Activated CD8-positive, alpha-beta memory T cell treated with anti-CD3 and anti-CD28 coated beads, Interleukin-2, amount 10 ng/mL, durations not matched to agents 7 days and 5 days (primary cell): ENCODE data around the gene PARP1. TPM values are rescaled to one million over a fixed set of nuclear protein-coding genes. Genes with fewer than 3 reads are reported as not detected.

Source experiments
- ATAC-seq: fragments of 150-1000 bp; cut with Tn5 transposase; one replicate; pipeline ENCODE4 v1.10.0; 2021; ENCODE audit warnings: moderate library complexity
- CTCF ChIA-PET: fragments of 350-600 bp; sonication (Branson Sonifier 250); formaldehyde crosslinking; loops from one replicate; lab custom pipeline; 2021; ENCODE audit warnings: antibody characterized with exemption; lab: Charles Lee
- DNase-seq: peaks from one replicate; pipeline ENCODE4 v3.0.0-alpha.2; 2020
- H3K27ac Mint-ChIP-seq: one replicate; pipeline ENCODE4 v1.8.0; 2021; ENCODE audit warnings: mild to moderate bottlenecking, mixed read lengths
- H3K27me3 Mint-ChIP-seq: one replicate; pipeline ENCODE4 v1.8.0; 2021; ENCODE audit warnings: mixed read lengths
- H3K36me3 Mint-ChIP-seq: one replicate; pipeline ENCODE4 v1.8.0; 2021; ENCODE audit warnings: mild to moderate bottlenecking, mixed read lengths
- H3K4me1 Mint-ChIP-seq: one replicate; pipeline ENCODE4 v1.8.0; 2021; ENCODE audit warnings: mixed read lengths
- H3K4me3 Mint-ChIP-seq: one replicate; pipeline ENCODE4 v1.8.0; 2021; ENCODE audit warnings: mild to moderate bottlenecking, moderate library complexity, mixed read lengths
- H3K9me3 Mint-ChIP-seq: one replicate; pipeline ENCODE4 v1.8.0; 2022; ENCODE audit warnings: low read depth, mixed read lengths
- total RNA-seq, 2 experiments: library from RNA; stranded (reverse); gene quantifications; one replicate each; pipeline ENCODE4 v1.2.3, GENCODE V29; 2021

Gene PARP1
- total RNA-seq, 2 experiments from 2014 or later, result 185 to 207 TPM

DNA sequence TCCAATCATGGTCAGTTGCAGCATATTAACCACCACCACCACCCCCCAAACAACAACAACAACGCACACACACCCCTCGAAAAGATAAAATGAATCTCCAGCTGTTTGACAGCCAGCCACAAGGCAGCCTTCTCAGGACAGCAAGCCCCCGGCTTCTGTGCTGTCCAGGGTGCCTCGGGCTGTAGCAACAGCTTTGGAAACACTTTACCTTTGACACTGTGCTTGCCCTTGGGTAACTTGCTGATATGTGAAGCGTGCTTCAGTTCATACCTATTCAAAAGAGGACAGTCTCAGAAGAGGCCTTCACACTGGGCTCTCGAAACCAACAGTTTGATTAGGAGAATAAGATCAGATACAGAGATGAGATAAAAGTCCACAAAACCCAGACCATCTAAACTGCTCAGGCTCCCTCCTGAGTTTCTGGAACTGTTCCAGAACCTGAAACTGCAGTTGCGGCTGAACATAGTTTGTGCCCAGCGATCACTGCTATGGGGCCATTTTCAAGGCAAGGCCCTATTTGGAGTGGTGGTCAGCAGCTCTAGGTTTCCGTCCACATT, 44.9 kb downstream of the PARP1 start:
- Mint-ChIP-seq H3K27ac (no peak overlapping the region), H3K36me3 (peaks cover 67% of the 10 kb centered on the region), H3K9me3 (no peaks in the 10 kb centered on the region), H3K27me3 (no peaks in the 10 kb centered on the region), H3K4me1 (no peaks in the 10 kb centered on the region), H3K4me3 (no peak overlapping the region)
- no peak for DNase-seq
- ATAC-seq, result no peak
- CTCF ChIA-PET, result interaction anchor here (1.3 kb wide), 1 partner anchor 30 kb away, joined by 5 read pairs; no protein-coding TSS in a partner anchor

GRCh38 chr1:226362361-226362760, 45.5 kb downstream of the PARP1 start:
- no peaks in the 10 kb centered on the region for H3K4me1 Mint-ChIP-seq
- no peaks in the 10 kb centered on the region for H3K9me3 Mint-ChIP-seq
- peaks cover 61% of the 10 kb centered on the region for H3K36me3 Mint-ChIP-seq
- no peak overlapping the region for H3K4me3 Mint-ChIP-seq
- ATAC-seq (no peak), DNase-seq (no peak)
- no peaks in the 10 kb centered on the region for H3K27me3 Mint-ChIP-seq
- H3K27ac Mint-ChIP-seq, result no peak overlapping the region
- CTCF ChIA-PET, result interaction anchor here (0.8 kb wide), 1 partner anchor 29 kb away, joined by 3 read pairs; no protein-coding TSS in a partner anchor

DNA sequence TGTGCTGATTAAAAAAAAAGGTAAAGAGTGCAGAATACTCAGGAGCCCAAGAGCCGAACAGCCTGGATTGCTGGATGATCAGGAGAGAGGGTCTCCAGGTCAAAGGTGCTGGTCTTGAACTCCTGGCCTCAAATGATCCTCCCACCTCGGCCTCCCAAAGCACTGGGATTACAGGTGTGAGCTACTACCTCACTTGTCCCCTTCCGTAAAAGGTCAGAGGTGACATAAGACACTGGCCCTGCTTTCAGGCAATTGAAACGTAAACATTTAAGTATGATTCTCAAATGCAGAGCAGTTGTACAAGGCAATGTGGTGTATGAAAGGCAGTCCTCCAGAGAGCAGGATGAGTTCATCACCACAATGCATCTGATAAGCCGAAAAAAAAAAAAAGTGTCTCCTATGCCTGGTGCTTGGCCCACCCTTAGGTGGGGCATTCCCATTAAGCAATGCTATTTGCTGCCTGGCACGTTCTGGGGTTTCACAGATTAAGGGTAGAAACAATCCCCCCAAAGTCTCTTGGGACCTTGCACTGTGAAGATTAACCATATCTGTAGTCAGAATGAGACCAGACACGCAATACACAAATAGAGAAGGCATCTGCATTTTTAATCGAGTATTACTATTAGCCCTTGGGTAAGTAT, 47.7 kb downstream of the PARP1 start:
- Mint-ChIP-seq H3K36me3 (peaks cover 48% of the 10 kb centered on the region), H3K27me3 (no peaks in the 10 kb centered on the region), H3K27ac (no peak overlapping the region), H3K9me3 (no peaks in the 10 kb centered on the region), H3K4me1 (no peaks in the 10 kb centered on the region), H3K4me3 (no peak overlapping the region)
- CTCF ChIA-PET, result interaction anchor here (1.0 to 1.7 kb wide), 2 partner anchors 27 to 235 kb away, joined by 3 to 4 read pairs; no protein-coding TSS in a partner anchor
- ATAC-seq (no peak), DNase-seq (no peak)

DNA sequence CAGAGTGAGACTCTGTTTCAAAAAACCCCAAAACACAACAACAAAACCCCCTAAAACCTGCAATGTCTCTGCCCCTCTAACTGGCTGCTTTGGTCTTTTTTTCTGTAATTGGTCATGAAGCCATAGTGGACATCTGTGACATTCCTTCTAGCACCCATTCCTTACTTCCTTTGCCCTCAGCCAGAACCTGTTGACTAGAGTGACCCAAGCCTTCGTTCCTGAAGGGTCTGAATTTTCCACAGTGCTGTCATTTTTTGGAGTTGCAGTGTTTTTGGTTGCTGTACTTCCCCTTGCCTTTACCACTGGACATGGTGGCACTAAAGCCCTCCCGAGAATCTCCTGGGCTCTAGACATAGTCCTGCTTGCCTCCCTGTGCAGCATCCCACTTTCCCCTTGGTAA, 50.5 kb downstream of the PARP1 start:
- no peak for ATAC-seq
- no peak overlapping the region for H3K27ac Mint-ChIP-seq
- H3K27me3 Mint-ChIP-seq, result no peaks in the 10 kb centered on the region
- no peak overlapping the region for H3K4me3 Mint-ChIP-seq
- no peaks in the 10 kb centered on the region for H3K4me1 Mint-ChIP-seq
- DNase-seq, result no peak
- peaks cover 26% of the 10 kb centered on the region for H3K36me3 Mint-ChIP-seq
- CTCF ChIA-PET, result no interaction called here
- H3K9me3 Mint-ChIP-seq, result no peaks in the 10 kb centered on the region

GRCh38 chr1:226355669-226356551, 52.0 kb downstream of the PARP1 start:
- no peaks in the 10 kb centered on the region for H3K27me3 Mint-ChIP-seq
- CTCF ChIA-PET, result no interaction called here
- H3K4me1 Mint-ChIP-seq, result no peaks in the 10 kb centered on the region
- H3K36me3 Mint-ChIP-seq, result peaks cover 15% of the 10 kb centered on the region
- no peaks in the 10 kb centered on the region for H3K9me3 Mint-ChIP-seq
- no peak overlapping the region for H3K4me3 Mint-ChIP-seq
- H3K27ac Mint-ChIP-seq, result no peak overlapping the region
- no peak for DNase-seq
- no peak for ATAC-seq

- no peak overlapping the region for H3K27ac Mint-ChIP-seq
- ATAC-seq (no peak), DNase-seq (no peak)
- CTCF ChIA-PET, result no interaction called here
- H3K36me3 Mint-ChIP-seq, result peaks cover 9% of the 10 kb centered on the region
- no peaks in the 10 kb centered on the region for H3K27me3 Mint-ChIP-seq
- no peak overlapping the region for H3K4me3 Mint-ChIP-seq
- H3K4me1 Mint-ChIP-seq, result no peaks in the 10 kb centered on the region
- H3K9me3 Mint-ChIP-seq, result no peaks in the 10 kb centered on the region
Observed at GRCh38 chr1:226355016-226355415, 52.9 kb downstream of the PARP1 start.

DNA sequence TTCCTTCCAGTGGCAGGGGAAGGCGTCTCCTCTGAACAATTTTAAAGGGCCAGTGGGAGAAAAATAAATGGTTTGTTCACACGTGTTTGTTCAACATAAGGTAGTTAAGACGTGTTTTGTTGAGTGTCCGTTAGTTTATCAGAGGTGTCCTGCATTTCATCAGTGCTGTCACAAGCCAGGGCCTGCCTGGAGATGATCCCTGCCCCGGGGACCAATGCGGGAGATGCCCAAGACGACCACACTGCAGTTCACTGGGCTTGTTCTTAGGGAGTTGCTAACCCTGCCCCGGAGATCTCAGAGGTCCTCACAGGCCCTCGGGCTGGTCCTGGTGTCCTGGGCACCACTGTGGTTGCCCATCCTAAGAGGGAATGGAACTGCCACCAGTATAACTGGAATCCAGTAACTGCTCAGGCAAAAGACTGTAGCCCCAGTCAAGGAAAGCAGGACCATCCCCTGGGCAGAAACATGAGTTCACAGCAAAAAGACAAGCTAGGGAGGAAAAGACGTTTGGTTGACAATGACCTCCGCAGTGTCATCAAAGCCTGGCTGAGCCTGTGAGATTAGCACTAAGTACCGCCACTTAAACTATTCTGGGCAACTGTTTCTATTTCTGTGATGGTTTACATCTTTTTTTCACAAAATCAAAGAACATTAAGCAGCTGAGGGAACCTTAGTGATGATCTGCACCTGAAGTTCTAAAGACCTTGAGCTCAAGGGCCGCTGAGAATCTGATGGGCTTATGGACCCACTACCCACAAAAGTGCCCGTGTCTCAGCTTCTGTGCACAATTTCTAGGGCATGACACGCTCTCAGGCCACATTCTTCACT, 54.0 kb downstream of the PARP1 start:
- H3K4me3 Mint-ChIP-seq, result no peak overlapping the region
- ATAC-seq (no peak), DNase-seq (no peak)
- H3K9me3 Mint-ChIP-seq, result no peaks in the 10 kb centered on the region
- CTCF ChIA-PET, result interaction anchor here (0.9 to 1.7 kb wide), 2 partner anchors 22 to 229 kb away, joined by 3 to 5 read pairs; no protein-coding TSS in a partner anchor
- no peaks in the 10 kb centered on the region for H3K27me3 Mint-ChIP-seq
- no peak overlapping the region for H3K27ac Mint-ChIP-seq
- peaks cover under 1% of the 10 kb centered on the region for H3K36me3 Mint-ChIP-seq
- no peaks in the 10 kb centered on the region for H3K4me1 Mint-ChIP-seq

DNA sequence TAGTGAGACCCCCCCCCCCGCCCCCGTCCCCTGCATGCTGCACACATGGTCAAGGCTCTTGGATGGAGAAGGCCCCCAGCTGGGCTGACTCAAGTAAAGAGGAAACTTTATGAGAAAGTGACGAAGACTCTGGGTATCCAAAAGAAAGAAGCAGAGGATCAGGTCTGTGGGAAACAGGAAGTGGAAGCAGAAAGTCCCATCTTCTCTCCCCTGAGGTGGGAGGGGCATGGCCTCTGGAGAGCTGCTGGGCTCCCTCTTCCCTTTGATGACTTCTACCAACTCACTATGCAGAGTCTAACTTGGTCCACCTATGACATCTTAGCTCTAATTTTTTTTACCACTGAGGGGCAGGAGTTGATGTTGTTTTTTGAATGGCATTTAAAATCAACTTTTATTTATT, 56.2 kb downstream of the PARP1 start:
- no peak for DNase-seq
- CTCF ChIA-PET, result no interaction called here

DNA sequence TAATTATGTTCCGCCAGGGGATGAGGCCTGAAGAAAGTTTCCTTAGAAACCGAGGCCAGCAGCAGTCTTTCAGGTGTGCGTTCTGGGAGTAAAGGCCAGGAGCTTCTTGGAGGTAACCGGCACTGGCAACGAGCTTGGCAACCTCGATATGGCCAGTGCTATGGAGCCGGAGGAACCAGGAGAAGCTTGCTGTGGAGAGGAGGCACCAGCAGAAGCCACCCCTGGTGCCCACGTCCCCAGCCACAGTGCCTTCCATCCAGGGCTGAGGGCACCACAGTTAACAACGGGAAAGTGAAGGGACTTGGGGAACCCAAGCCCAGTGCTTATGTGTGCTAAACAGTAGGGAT, 57.4 kb downstream of the PARP1 start:
- Mint-ChIP-seq H3K4me1 (no peaks in the 10 kb centered on the region), H3K9me3 (no peaks in the 10 kb centered on the region), H3K27ac (no peak overlapping the region), H3K36me3 (no peaks in the 10 kb centered on the region), H3K27me3 (no peaks in the 10 kb centered on the region), H3K4me3 (no peak overlapping the region)
- ATAC-seq (no peak), DNase-seq (no peak)
- CTCF ChIA-PET, result no interaction called here

More for the DNA sequence above, 56.2 kb downstream of the PARP1 start:
- Mint-ChIP-seq H3K4me3 (no peak overlapping the region), H3K27ac (no peak overlapping the region), H3K36me3 (no peaks in the 10 kb centered on the region), H3K9me3 (no peaks in the 10 kb centered on the region), H3K4me1 (no peaks in the 10 kb centered on the region), H3K27me3 (no peaks in the 10 kb centered on the region)
- ATAC-seq, result no peak

- Mint-ChIP-seq H3K36me3 (no peaks in the 10 kb centered on the region), H3K27ac (no peak overlapping the region), H3K4me1 (no peaks in the 10 kb centered on the region), H3K27me3 (no peaks in the 10 kb centered on the region), H3K4me3 (no peak overlapping the region), H3K9me3 (no peaks in the 10 kb centered on the region)
- CTCF ChIA-PET, result no interaction called here
- ATAC-seq (no peak), DNase-seq (no peak)
Observed at GRCh38 chr1:226349801-226350518, 57.9 kb downstream of the PARP1 start.

DNA sequence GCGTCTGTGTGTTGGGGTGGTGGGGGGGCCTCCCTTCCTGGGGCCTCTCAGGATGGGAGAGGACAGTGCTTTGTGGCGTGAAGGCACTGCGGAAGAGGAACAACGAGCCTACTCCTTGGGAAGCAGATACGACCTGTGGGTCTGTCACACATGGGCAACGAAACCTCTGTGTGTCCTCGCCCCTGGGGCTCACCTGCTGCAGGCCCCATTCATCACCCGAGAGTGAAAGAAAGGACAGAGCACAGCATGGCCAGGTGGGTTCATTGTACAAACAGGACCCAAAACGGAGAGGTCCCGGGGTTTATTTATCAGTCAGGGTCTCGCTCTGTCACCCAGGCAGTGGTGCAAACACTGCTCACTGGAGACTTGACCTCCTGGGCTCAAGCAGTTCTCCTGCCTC, 58.8 kb downstream of the PARP1 start:
- Mint-ChIP-seq H3K4me1 (no peaks in the 10 kb centered on the region), H3K36me3 (no peaks in the 10 kb centered on the region), H3K27ac (no peak overlapping the region), H3K27me3 (no peaks in the 10 kb centered on the region), H3K4me3 (no peak overlapping the region), H3K9me3 (no peaks in the 10 kb centered on the region)
- DNase-seq, result no peak
- no peak for ATAC-seq
- CTCF ChIA-PET, result no interaction called here

DNA sequence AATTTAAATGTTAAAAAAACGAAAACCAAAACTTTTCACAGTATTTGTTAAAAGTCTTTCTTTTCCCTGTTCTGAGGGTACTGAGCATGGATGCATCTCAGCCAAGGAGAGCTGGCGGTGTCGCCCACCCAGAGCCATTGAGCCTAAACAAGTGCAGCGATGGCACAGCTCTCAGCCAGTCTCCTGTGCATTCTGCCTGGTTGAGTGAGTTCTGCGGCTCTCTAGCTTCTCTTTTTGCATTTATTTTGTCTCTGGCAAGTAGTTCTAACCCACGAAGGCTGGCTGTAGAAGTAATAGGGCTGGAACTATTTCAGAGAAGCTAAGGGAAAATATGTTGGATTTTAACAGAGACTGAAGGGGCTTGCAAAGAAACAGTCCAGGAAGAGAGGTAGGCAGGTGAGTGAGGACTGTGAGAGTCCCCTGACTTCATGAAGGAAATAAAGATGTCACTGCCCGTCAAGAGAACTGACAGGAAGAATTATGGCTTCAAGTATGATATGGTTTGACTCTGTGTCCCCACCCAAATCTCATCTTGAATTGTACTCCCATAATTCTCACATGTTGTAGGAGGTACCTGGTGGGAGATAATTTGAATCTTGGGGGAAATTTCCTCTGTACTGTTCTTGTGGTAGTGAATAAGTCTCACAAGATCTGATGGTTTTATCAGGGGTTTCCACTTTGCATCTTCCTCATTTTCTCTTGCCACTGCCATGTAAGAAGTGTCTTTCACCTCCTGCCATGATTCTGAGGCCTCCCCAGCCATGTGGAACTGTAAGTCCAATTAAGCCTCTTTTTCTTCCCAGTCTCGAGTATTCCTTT, 63.2 kb downstream of the PARP1 start:
- no peak for DNase-seq
- Mint-ChIP-seq H3K9me3 (no peaks in the 10 kb centered on the region), H3K27ac (no peak overlapping the region), H3K27me3 (peaks cover 6% of the 10 kb centered on the region), H3K4me3 (no peak overlapping the region), H3K36me3 (peaks cover 1% of the 10 kb centered on the region), H3K4me1 (no peaks in the 10 kb centered on the region)
- CTCF ChIA-PET, result interaction anchor here (1.9 kb wide), 1 partner anchor 11 kb away, joined by 7 read pairs; no protein-coding TSS in a partner anchor
- ATAC-seq, result no peak
